Kidney epithelial cell (primary cell): ENCODE data around the gene SPA17. TPM values are rescaled to one million over a fixed set of nuclear protein-coding genes. Genes with fewer than 3 reads are reported as not detected.

Experiments
- DNase-seq: peaks from one replicate; pipeline ENCODE4 v3.0.0-alpha.2; 2010; ENCODE audit warnings: low read depth
- H3K27me3 ChIP-seq: 2 replicates; pipeline ENCODE4 v1.6.0; 2011; ENCODE audit warnings: low read length; ENCODE audit not compliant: control insufficient read depth, insufficient read depth
- H3K36me3 ChIP-seq: 2 replicates; pipeline ENCODE4 v1.5.1; 2011; ENCODE audit warnings: low read length; ENCODE audit not compliant: control insufficient read depth, insufficient read depth
- H3K4me3 ChIP-seq: 2 replicates; pipeline ENCODE4 v1.5.1; 2011; ENCODE audit warnings: low read depth, mild to moderate bottlenecking, control low read depth, low read length
- total RNA-seq: library from RNA; depleted of rRNA; stranded (reverse); fragments of >200 nt; gene quantifications from 2 replicates; pipeline ENCODE4 v1.2.3, GENCODE V29; 2015
- TF ChIP-seq, protein P1 (sequence below): IDR thresholded peaks from 2 replicates; pipeline ENCODE4 v1.5.1; 2011; ENCODE audit warnings: mild to moderate bottlenecking, moderate library complexity, low read length, control low read depth, inconsistent platforms; ENCODE audit not compliant: insufficient read depth, poor library complexity, severe bottlenecking

Gene SPA17
- total RNA-seq, 1 donor from 2014 or later: 15.8 TPM

DNA sequence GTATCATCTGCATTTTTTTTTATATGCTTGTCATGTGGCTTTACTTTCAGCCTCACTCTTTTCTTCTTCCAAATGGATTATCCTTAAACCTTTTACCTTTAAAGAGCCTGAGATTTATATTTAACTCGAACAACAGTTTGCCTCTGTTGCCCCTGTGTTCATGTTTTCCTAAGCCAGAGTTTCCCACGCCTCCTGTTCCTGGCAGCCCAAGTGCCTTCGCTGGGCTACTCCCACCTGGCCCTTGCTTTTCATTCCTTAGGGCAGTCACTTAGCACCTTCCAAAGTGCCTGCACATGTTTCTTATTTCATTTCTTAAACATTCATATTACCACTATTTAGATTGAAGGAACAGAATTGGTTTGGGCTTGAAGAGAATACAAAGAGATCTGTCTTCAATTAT is 37.8 kb upstream of the SPA17 start:
- Histone ChIP-seq H3K36me3 (no peaks in the 10 kb centered on the region), H3K27me3 (no peaks in the 10 kb centered on the region), H3K4me3 (no peak overlapping the region)
- TF ChIP-seq, protein P1, sequence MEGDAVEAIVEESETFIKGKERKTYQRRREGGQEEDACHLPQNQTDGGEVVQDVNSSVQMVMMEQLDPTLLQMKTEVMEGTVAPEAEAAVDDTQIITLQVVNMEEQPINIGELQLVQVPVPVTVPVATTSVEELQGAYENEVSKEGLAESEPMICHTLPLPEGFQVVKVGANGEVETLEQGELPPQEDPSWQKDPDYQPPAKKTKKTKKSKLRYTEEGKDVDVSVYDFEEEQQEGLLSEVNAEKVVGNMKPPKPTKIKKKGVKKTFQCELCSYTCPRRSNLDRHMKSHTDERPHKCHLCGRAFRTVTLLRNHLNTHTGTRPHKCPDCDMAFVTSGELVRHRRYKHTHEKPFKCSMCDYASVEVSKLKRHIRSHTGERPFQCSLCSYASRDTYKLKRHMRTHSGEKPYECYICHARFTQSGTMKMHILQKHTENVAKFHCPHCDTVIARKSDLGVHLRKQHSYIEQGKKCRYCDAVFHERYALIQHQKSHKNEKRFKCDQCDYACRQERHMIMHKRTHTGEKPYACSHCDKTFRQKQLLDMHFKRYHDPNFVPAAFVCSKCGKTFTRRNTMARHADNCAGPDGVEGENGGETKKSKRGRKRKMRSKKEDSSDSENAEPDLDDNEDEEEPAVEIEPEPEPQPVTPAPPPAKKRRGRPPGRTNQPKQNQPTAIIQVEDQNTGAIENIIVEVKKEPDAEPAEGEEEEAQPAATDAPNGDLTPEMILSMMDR: no peak
- no peak for DNase-seq

DNA sequence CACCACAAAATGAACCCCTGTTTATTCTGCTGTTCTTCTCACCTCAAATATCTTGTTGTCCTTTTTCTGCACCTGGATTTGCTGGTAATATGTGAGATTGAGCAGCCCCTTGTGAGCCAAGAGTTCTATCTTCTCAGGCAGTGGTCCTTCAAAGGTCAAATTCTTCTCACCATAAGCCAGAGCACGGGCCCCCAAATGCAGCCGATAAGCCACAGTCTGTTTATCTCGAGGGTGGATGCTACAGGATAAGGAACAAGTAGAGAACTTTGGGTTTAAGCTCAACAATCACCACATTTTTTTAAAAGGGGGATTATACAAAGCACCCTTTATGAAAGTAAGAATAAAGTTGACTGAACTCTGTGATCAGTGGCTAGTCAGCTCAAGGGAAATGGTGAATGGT is 35.2 kb upstream of the SPA17 start:
- TF ChIP-seq, protein P1: no peak
- no peak overlapping the region for H3K4me3 ChIP-seq
- H3K27me3 ChIP-seq: no peaks in the 10 kb centered on the region
- no peak for DNase-seq
- no peaks in the 10 kb centered on the region for H3K36me3 ChIP-seq

DNA sequence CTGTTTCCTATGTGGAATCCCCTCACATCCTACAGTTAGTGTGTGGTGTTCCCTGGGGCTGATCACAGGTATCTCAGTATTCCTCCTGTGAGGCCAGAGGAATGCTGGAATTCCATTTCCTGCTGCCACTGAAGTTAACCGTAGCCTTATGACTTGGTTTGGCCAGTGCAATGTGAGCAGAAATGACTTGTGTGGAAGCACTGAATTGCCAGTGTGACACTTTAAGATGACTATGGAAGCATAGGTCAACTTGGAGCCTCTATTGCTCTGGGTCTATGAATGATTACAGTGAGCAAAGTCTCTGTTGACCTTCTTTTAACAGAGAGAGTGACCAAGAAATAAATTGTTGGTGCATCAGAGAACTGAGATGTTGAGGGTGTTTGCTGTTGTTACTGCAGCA is 34.5 kb upstream of the SPA17 start:
- Histone ChIP-seq H3K27me3 (no peaks in the 10 kb centered on the region), H3K4me3 (no peak overlapping the region), H3K36me3 (no peaks in the 10 kb centered on the region)
- DNase-seq: no peak
- TF ChIP-seq, protein P1: no peak

DNA sequence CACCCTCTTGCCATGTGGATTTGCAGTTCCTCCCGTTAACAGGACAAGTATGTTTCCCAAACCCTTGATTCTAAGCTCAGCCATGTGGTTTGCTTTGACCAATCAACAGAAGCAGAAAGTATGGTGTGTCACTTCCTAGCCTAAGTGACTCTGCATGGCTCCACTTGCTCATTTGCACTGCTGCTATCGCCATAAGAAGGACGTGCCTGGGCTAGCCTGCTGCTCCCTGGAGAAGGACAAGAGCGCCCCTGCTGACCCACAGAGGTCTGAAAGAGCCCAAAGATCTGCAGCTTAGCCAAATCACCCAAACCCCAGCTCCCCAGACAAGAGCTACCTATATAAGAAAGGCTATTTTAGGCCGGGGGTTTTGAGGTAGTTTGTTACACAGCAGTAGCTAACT is 33.0 kb upstream of the SPA17 start:
- DNase-seq: no peak
- no peaks in the 10 kb centered on the region for H3K36me3 ChIP-seq
- H3K4me3 ChIP-seq: no peak overlapping the region
- TF ChIP-seq, protein P1: no peak
- no peaks in the 10 kb centered on the region for H3K27me3 ChIP-seq

DNA sequence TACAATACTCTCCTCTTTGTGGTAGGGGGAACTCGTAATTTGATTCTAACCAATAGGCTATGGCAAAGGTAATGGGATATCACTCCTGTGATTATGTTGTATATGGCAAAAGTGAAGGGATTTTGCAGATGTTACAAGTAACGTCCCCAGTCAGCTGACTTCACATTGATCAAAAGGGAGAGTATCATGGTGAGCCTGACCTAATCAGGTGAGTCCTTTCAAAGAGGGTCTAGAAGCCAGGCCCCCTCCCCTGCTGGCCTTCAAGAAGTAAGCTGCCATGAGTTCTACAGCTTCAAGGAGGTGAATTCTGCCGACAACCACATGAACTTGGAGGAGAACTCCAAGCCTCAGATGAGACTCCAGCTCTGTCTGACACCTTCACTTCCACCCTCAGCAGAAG is 31.1 kb upstream of the SPA17 start:
- H3K4me3 ChIP-seq: no peak overlapping the region
- no peak for DNase-seq
- no peaks in the 10 kb centered on the region for H3K27me3 ChIP-seq
- TF ChIP-seq, protein P1: no peak
- no peaks in the 10 kb centered on the region for H3K36me3 ChIP-seq

DNA sequence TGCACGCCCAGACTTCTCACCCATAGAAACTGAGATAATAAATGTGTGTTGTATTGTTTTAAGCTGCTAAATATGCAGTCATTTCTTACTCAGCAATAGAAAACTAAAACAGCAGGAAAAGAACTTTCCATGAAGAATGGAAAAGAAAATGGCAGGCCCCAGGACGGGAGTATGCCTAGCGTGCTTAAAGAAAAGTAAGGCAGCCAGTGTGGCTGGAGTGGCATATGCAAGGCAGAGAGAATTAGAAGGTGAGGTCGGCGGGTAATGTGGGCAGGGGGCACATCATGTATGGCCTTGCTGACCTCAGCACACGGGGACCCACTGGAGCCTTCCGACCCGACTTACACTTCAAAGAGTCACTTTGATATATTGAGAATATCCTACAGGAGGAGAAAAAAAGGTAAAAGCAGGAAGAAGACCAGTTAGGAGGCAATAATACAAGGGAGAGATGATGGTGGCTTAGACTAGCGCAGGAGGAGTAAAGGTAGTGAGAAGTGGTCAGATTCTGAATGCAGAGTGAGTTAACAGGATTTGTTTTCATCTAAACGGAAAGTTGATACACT is 30.6 kb upstream of the SPA17 start:
- TF ChIP-seq, protein P1: no peak
- Histone ChIP-seq H3K27me3 (no peaks in the 10 kb centered on the region), H3K36me3 (no peaks in the 10 kb centered on the region), H3K4me3 (no peak overlapping the region)
- DNase-seq: no peak
